ENCODE data around the gene RCAN2. TPM values are rescaled to one million over a fixed set of nuclear protein-coding genes. Genes with fewer than 3 reads are reported as not detected.

The RCAN2 gene
- total RNA-seq (2014; rRNA removed; shearing (Covaris generic)) (not detected in 2 replicates), total RNA-seq (2022) (0.11 TPM in 1 of 2 replicates, not detected in the other), Bru-seq, nascent RNA (percentile 14 among the genes with signal in this experiment), BruChase-seq, experiment 1, labeled RNA remaining after a 6-hour chase (percentile 16 among the genes with signal in this experiment), BruChase-seq, experiment 2, labeled RNA remaining after a 2-hour chase (percentile 14 among the genes with signal in this experiment)
- long read RNA-seq, result 0 reads

GRCh38 chr6:46491201-46491627, at the start of gene RCAN2:
TSS of gene RCAN2 (minus strand) at chr6:46491449.
- no TSS peak for BruUV-seq (replicated peaks)
- H3K27ac ChIP-seq (ENCODE audit: low read depth, low read length, poor library complexity, severe bottlenecking), result no peak within 1 kb of the TSS
- intact Hi-C loops (cut with micrococcal nuclease; ENCODE audit: unreplicated experiment), result loop anchor here (2.0 to 10.0 kb wide), 4 partner anchors 74 to 396 kb away; no protein-coding TSS in a partner anchor
- ChIA-PET POLR2A (no interaction called here), CTCF (ENCODE audit: unreplicated experiment) (interaction anchor here (1.3 kb wide), 1 partner anchor 270 kb away, joined by 3 read pairs; no protein-coding TSS in a partner anchor)
- H3K4me3 ChIP-seq (ENCODE audit: low read depth, low read length, poor library complexity, severe bottlenecking), result peak within 1 kb of the TSS; percentile 72
- H3K4me2 ChIP-seq (ENCODE audit: low read length), result peak within 1 kb of the TSS; percentile 99
- no peaks in the 10 kb centered on the region for H3K9me2 ChIP-seq (ENCODE audit: insufficient read depth, low read length)
- peak; percentile 30 for DNase-seq (ENCODE audit: low spot score)
- no peaks in the 10 kb centered on the region for H3K79me2 ChIP-seq (ENCODE audit: insufficient read depth, low read depth, low read length)
- H2AFZ ChIP-seq (ENCODE audit: low read length), result peak within 1 kb of the TSS; percentile 99
- H3K9me3 ChIP-seq (ENCODE audit: low read length), result no peaks in the 10 kb centered on the region
- H3K4me1 ChIP-seq (ENCODE audit: insufficient read depth, low read length, poor library complexity, severe bottlenecking), result peaks cover 6% of the 10 kb centered on the region
- TF ChIP-seq EZH2phosphoT487 (IDR thresholded peaks at IDR 0.05; ENCODE audit: borderline replicate concordance, low read depth, low read length) (no peak), CTCF (conservative IDR thresholded peaks at IDR 0.05; ENCODE audit: low read length) (no peak)
- H3K36me3 ChIP-seq (ENCODE audit: insufficient read depth, low read length), result no peaks in the 10 kb centered on the region
- no peaks in the 10 kb centered on the region for H4K20me1 ChIP-seq (ENCODE audit: insufficient read depth, low read length)

- TF ChIP-seq CTCF (conservative IDR thresholded peaks at IDR 0.05; ENCODE audit: low read length), result no peak
- TF ChIP-seq EZH2phosphoT487 (IDR thresholded peaks at IDR 0.05; ENCODE audit: borderline replicate concordance, low read depth, low read length), result no peak
- ChIA-PET POLR2A (interaction anchor here (0.5 to 1.0 kb wide), 3 partner anchors 9 to 18 kb away, joined by 3 to 6 read pairs (median 6); no protein-coding TSS in a partner anchor), CTCF (ENCODE audit: unreplicated experiment) (no interaction called here)
- Histone ChIP-seq H3K4me3 (ENCODE audit: low read depth, low read length, poor library complexity, severe bottlenecking) (no peak overlapping the region), H4K20me1 (ENCODE audit: insufficient read depth, low read length) (no peaks in the 10 kb centered on the region), H3K9me2 (ENCODE audit: insufficient read depth, low read length) (no peaks in the 10 kb centered on the region), H3K79me2 (ENCODE audit: insufficient read depth, low read depth, low read length) (no peaks in the 10 kb centered on the region), H3K4me2 (ENCODE audit: low read length) (no peak overlapping the region), H3K4me1 (ENCODE audit: insufficient read depth, low read length, poor library complexity, severe bottlenecking) (no peaks in the 10 kb centered on the region), H2AFZ (ENCODE audit: low read length) (no peak overlapping the region), H3K27ac (ENCODE audit: low read depth, low read length, poor library complexity, severe bottlenecking) (no peak overlapping the region), H3K9me3 (ENCODE audit: low read length) (peaks cover 4% of the 10 kb centered on the region; the same call in 1 of the 2 replicates), H3K36me3 (ENCODE audit: insufficient read depth, low read length) (peaks cover 6% of the 10 kb centered on the region; the same call in 1 of the 2 replicates)
- intact Hi-C loops (cut with micrococcal nuclease; ENCODE audit: unreplicated experiment), result no loop called here
- BruUV-seq (replicated peaks), result no TSS peak
- no peak for DNase-seq (ENCODE audit: low spot score)
Observed at GRCh38 chr6:46539866-46540265, 48.6 kb upstream of the RCAN2 start.

Data from OCI-LY7 (cell line).